TTC549 (cell line): Measurements from ENCODE around the gene AMIGO2.
"Not testable (repeated sequence)": the region's sequence is repeated elsewhere in the genome, so short reads cannot be mapped to it uniquely, and the experiment has no call there.

ENCODE experiments used
- FAIRE-seq: peaks from 2 replicates; lab custom pipeline; 2012; peaks lifted over from hg19 to GRCh38; lab: Jason Lieb, UNC

The AMIGO2 gene

DNA sequence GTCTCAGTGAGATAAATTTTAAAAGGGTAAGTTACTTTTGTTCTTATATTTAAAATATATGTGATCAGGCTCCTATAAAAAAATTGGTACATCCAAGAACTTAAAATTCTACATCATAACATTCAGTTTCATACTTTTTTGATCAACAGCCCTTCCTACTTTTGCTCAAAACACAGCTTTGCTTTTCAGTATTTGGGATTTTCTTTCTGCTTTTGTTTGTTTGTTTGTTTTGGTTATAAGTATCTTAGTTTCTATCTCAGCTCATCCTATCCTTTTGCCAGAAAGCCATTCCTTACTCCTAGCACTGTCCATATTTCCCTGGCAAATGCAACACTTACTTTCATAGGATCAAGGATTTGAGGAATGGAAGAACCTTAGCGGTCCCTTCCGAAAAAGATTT is 5.0 kb downstream of the AMIGO2 start:
- FAIRE-seq, result no peak

DNA sequence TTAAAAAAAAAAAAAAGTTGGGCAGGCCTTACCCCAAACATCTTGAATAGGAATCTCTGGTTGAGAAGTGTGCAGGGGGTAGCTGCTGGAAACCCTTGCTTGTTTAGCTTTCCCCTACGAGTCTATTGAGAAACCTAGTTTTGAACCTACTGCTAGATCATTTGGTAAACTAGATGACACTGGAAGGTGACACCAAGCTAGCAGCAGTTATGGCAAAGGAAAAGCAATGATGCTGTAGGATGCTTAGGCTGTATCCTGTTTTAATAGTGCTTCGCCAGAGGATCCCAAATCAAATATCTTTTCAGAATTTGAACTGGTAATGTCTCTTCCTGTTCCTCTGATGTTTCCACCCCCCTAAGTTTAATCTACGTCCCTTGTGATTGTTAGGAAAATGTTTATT is 5.8 kb downstream of the AMIGO2 start:
- FAIRE-seq, result no peak

DNA sequence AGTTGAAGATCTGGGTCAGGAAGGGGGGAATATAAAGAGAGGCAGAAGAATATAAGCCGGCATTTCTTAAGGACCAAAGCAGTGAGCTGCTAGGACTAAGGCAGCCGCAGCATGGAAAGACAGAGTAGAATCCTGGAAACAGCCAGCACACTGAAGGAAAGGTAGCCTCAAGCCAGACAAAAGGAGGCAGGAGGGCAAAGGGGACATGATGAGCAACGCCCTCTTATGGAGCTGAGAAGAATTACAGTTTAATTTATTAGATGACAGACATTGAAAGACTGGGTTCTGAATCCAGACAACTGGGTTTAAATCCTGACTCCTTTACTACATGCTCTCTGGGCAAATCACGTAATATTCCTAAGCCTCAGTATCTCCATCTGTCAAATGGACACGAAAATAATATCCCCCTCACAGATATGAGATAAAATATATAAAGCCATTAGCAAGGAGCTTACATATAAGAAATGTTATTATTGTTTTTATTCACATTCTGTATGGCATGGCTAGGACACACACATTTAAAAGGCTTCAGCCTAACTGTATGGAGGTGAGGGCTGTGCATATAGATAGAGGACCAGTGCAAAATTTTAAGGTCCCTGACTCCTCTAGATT is 8.4 kb downstream of the AMIGO2 start:
- FAIRE-seq, result peak; percentile 71

DNA sequence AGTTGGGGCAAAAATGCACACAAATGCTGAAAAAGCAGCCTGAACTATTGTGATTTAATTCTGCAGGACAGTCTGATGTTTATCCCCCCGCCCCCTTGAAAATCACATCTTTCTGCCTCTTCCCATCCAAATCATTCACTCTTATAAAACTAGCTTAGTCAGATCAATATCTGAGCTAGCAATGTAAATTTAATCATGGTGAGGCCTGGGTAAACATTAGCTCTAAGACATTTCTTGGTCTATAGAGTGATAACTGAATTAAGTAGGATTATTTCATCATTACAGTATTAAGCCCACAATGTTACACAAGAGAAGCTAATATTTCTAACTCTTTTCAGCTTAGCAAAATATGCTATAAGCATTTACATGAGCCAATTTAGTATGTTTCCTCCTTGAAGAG is 9.4 kb downstream of the AMIGO2 start:
- FAIRE-seq, result no peak

DNA sequence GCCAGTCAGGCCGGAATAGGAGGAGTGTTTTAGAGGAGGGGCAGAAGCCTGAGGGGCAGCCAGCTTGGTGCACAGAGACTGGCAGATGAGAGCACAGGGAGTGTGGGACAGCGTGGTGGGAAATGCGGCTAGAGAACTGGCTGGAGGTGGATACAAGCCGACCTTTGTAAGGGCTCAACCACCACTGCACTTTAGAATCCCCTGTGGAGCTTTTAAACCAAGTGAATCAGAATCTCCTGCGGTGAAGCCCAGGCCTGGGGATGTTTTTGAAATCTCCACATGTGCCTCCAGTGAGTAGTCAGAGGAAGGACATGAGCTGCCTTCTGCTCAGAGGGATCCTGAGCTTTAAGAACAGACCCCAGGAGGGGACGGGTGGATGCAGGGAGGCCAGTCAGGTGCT is 11.2 kb downstream of the AMIGO2 start:
- FAIRE-seq, result no peak

DNA sequence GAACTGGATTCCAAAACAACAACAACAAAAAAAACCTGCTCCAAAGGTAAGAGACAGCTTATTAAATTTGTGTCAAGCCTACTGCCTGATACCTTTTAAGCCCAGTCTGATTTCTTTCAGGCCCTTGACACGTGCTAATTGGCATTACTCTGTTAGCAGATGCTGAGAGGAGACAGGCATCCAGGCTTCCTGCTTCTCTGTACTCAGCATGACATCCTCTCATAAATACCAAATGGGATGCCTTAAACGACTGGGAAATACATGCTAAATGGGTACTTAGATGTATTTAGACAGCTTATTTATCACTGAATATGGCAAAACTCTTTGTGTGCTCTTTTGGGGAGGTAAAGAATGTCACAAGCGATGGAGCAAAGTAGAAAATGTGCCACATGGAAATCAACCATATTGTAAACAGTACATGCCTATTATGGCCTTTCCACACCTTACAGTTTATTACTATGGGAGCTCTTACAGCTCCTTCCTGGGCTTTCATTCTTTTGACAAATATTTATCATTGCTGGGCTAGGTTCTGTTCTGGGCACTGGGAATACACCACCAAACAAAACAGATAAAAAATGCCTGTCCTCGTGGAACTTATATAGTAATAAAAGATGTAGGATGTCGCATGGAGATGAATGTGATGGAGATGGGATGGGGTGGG is 11.9 kb downstream of the AMIGO2 start:
- FAIRE-seq, result no peak

DNA sequence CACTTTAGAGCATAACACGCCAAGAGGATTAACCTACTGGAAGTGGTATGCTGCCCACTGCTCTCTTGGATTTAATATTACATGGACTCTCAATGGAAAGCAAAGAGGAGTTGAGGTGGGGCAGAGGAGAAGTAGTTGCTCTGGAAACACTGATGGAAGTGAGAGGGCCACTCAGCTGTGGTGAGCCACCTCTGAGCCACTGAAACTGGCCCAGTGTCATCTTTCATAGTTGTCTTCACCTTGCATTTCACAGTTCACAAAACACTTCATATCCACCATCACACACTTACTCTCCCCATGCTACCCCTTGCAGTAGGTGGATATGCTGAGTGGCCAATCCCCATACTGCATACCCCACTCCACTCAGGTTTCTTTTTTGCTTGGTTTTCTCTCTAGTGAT is 12.6 kb downstream of the AMIGO2 start:
- FAIRE-seq, result no peak

DNA sequence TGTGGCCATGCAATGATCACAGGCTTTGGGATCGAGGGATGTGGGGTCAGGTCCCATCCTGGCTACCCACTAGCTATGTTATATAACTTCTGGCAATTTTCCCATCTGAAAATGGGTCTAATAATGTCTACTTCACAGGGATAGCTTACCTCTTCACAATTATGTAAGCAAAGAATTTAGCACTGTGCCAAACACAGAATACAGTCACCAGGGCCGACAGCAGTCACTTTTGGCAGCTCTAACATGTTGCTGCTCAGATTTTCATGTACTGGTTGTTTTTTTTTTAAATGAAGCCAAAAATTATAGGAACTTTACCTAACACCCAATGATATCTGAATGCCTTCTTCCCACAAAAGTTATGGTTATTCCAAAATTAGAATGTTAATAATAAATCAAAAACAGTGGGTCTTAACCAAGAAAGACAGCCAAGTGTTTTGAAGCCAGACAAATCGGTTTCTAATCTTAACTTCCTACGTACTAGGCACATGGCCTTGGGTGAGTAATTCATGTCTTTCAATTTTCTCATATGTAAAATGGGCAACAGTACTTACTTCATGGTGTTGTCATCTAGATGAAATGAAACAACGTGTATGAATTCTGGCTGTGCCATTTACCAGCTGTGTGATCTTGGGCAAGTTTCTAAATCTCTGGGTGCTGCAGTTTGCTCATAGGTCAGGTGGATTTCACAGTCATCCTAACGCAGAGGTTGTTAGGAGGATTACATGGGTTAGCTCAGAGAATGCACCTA is 13.3 kb downstream of the AMIGO2 start:
- FAIRE-seq, result no peak

DNA sequence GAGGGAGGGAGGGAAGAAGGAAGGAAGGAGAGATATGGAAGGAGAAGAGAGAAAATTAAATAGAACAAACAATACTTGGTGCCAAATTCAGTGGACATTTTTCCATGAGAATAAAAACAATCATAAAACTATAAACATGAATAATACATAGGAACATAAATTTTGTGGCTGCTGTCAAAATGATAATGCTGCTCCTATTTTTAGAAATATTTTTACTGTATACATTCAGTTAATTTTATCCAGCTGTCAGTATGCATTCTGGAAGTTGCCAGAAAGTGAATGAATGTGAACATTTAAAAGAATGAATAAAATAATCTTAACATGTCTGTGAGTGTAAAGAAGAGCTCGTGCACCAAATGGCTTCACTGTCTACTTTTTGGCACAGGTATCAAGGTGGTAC is 14.2 kb downstream of the AMIGO2 start:
- no peak for FAIRE-seq

DNA sequence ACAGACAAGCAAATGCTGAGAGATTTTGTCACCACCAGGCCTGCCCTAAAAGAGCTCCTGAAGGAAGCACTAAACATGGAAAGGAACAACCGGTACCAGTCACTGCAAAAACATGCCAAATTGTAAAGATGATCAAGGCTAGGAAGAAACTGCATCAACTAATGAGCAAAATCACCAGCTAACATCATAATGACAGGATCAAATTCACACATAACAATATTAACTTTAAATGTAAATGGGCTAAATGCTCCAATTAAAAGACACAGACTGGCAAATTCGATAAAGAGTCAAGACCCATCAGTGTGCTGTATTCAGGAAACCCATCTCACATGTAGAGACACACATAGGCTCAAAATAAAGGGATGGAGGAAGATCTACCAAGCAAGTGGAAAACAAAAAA is 21.1 kb downstream of the AMIGO2 start:
- FAIRE-seq, result not testable (repeated sequence)

DNA sequence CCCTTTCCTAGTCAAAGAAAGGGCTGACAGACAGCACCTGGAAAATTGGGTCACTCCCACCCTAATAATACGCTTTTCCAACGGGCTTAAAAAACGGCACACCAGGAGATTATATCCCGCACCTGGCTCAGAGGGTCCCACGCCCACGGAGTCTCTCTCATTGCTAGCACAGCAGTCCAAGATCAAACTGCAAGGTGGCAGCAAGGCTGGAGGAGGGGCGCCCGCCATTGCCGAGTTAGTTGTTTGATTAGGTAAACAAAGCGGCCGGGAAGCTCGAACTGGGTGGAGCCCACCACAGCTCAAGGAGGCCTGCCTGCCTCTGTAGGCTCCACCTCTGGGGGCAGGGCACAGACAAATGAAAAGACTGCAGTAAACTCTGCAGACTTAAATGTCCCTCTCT is 22.8 kb downstream of the AMIGO2 start:
- not testable (repeated sequence) for FAIRE-seq

DNA sequence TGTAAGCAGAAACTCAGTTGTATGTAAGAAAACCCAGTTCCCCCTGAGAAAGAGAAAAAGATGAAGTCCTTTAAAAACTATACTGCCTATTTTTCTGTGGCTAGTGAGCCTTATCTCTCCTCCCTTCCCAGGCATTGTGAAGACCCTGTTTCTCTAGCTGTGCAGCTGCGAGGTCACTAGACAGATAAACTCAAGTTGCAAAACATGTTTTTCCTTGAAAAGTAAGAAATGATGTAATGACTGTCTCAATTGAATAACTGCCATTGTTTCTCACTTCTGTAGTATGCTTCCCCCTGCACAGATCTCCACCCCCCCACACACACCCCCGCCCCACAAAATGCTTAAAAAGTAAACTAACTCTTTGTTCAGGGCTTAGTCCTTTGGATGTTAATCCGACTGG is 23.9 kb downstream of the AMIGO2 start:
- FAIRE-seq, result not testable (repeated sequence)

DNA sequence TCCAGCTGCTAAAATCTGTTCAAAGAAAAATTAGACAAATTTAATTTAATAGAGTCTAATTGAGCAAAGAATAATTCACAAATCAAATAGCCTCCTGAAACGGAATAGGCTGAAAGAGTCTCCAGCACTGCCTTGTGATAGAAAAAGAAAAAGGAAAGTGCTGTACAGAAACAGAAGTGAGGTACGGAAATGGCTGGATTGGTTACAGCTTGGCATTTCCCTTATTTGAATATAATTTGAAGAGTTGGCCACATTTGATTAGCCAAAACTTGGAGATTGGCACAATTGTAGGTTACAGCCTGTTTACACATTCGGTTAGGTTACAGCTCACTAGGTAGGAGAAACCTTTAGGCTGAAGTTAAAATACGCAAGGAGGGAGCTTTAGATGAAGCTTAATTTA is 25.1 kb downstream of the AMIGO2 start:
- FAIRE-seq, result no peak

DNA sequence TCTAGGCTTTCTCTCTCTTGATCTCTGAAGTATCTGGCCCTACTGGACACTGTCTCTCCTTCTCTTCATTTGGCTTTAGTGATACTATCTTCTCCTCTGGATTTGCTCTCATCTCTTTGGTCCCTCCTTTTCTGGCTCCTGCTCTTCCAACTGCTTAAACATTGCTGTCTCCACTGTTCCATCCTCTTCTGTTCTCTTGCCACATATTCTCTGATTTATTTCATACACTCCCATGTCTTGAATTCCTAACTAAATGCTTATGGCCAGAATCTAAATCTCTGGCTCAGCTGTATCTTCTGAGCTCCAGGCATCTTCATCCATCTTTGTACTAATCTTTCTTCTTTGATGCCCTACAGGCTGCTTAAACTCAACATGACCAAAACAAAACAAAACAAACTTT is 25.8 kb downstream of the AMIGO2 start:
- no peak for FAIRE-seq

DNA sequence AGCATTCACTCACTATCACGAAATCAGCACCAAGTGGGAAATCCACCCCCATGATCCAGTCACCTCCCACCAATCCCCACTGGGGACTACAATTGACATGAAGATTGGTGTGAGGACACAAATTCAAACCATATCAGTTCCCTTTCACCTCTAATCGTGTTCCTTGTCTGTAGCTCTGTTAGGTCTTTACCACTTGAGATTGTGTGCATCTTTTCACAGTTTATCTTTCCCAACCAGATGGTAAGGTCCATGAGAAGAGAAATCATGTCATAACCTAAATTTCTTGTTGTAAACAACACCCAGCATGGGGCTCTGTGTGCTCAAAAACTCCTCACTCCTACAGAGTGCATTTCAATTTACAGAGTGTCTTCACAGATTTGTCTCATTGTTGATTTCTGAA is 27.5 kb downstream of the AMIGO2 start:
- no peak for FAIRE-seq

DNA sequence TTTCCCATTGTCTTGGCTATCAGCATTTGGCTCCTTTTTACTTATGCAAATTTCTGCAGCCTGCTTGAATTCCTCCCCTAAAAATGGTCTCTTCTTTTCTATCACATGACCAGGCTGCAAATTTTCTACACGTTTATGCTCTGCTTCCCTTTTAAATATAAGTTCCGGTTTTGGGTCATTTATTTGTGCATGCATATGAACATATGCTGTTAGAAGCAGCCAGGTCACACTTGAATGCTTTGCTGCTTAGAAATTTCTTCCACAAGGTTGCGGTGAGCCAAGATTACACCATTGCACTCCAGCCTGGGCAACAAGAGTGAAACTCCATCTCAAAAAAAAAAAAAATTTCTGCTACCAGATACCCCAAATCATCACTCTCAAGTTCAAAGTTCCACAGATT is 28.5 kb downstream of the AMIGO2 start:
- not testable (repeated sequence) for FAIRE-seq

DNA sequence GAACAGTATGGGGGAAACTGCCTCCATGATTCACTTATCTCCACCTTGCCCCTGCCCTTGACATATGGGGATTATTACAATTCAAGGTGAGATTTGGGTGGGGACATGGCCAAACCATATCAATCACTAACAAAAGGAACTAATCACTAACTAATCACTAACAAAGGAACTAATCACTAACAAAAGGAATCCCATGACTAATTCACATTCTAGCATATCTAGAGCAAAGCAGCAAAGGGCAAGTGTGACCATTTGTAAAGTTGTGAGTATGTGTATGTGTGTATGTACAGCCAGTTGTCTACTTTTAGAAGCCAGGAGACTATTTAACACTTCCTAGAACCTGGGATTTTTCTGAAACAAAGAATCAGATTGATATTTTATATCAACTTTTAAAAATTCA is 31.2 kb downstream of the AMIGO2 start:
- no peak for FAIRE-seq

DNA sequence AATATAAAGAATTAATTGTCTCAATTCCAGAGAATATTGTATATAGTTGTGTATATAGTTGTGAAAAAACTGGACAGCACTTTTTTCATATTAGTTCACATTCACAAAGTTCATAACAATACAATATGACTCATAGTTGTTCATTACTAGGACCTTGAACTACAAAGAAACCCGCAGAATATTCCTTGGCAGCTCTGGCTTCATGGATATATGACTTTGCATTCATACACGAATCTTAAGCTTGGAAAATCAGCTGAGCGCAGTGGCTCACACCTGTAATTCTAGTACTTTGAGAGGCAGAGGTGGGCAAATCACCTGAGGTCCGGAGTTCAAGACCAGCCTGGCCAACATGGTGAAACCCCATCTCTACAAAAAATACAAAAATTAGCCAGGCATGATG is 38.4 kb downstream of the AMIGO2 start:
- no peak for FAIRE-seq

DNA sequence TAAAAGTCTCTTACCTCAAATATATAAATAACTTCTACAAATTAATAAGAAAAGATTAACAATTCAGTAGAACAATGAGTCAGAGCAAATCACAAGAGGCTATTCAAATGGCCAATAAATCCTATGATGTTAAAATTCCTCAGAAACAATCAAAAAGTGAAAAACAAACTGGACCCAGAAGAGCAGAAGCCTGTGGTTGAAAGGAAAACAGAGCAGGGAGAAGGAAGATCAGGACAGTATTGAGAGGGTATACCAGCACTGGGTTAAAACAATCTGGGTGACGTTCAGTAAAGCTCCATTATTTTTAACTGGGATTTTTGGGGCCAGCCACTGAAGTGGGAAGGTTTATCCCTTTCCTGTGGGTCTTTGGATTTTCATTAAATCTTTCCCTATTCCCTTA is 40.0 kb downstream of the AMIGO2 start:
- no peak for FAIRE-seq

DNA sequence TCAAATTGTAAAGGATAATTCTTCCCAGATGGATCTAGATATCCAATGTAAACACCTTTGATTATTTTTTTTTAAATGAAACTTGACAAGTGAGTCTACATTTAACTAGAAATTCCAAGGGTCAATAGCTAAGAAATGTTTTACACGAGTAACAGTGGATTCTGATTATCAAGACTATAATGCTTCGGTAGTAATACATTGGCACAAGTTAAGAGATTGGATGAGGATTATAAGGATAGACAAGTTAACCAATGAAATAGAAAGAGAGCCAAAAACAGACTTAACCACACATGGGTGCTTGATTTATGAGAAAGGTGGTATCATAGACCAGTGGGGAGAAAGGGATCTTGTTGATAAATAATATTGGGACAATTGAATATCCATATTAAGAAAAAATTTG is 40.7 kb downstream of the AMIGO2 start:
- FAIRE-seq, result no peak

DNA sequence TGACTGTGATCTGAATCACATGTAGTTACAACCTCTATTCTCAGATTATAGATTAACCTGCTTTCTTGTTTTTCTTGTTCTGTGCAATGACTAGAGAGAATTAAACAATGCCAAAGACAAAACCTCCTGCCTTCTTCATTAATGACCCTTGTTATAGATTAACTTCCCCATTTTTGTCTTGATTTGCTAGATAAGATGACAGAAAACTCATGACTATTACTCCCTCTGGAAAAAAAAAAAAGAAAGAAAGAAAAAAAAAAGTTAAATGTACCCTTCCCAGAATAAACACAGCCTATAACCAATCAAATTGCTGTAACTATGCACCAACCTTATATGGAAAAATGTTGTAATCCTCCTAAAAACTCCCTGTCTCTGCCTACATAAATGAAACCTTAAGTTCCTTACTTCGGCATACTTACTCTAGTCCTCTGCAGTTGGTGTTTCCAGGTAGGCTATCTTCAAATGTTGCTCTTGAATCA is 41.5 kb downstream of the AMIGO2 start:
- FAIRE-seq, result no peak

DNA sequence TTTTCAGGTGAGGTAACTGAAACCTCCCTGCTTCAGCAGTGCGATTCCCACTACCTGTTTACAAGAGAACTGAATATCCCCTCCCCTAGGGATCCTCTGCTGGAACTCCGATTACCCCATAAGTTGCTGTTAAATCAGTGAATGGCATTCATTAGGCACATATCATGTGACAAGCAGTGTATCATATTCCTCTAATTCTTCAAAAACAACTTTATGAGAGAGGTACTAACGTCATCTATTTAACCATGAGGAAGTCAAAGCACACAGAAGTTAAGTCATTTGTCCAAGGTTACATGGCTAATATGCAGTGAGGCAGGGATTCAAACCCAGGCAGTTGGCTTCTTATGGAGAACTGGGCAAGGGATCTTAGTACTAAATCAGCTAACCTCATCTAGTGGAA is 44.3 kb downstream of the AMIGO2 start:
- FAIRE-seq, result no peak

DNA sequence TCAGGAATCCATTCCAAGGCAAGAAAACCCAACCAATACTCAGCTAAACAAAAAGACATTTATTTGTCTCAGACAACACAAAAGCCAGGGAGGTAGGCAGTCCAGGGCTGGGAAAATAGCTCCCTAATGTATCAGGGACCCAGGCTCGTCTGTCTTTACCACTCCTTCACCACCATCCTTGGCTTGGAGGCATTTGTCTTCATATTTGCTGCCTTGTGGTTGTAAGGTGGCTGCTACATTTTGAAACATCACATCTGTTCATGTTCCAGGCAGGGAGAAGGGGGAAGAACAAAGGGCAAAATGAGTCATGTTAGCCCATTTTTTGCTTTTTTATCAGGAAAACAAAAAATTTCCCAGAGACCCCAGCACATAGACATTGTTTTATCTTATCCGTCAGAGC is 45.1 kb downstream of the AMIGO2 start:
- no peak for FAIRE-seq
